Measurements from ENCODE around the gene RNU5B-1.

RNU5B-1 gene

GRCh38 chr15:65333148-65333820, 28.8 kb downstream of the RNU5B-1 start:
- no peaks in the 10 kb centered on the region for H3K27me3 ChIP-seq (ENCODE audit: control insufficient read depth, insufficient read depth, low read length)
- no peak overlapping the region for H3K4me3 ChIP-seq (ENCODE audit: low read length)
- no peaks in the 10 kb centered on the region for H3K4me1 ChIP-seq (ENCODE audit: control insufficient read depth, insufficient read depth, low read length)
- H3K9ac ChIP-seq (ENCODE audit: low read length) = no peak overlapping the region
- H3K27ac ChIP-seq (ENCODE audit: low read depth, low read length) = no peak overlapping the region
- no peaks in the 10 kb centered on the region for H3K36me3 ChIP-seq (ENCODE audit: control insufficient read depth, insufficient read depth, low read length)

GRCh38 chr15:65333856-65334255, 29.4 kb downstream of the RNU5B-1 start:
- Histone ChIP-seq H3K9ac (ENCODE audit: low read length) (no peak overlapping the region), H3K4me1 (ENCODE audit: control insufficient read depth, insufficient read depth, low read length) (no peaks in the 10 kb centered on the region), H3K27me3 (ENCODE audit: control insufficient read depth, insufficient read depth, low read length) (no peaks in the 10 kb centered on the region), H3K4me3 (ENCODE audit: low read length) (no peak overlapping the region), H3K27ac (ENCODE audit: low read depth, low read length) (no peak overlapping the region), H3K36me3 (ENCODE audit: control insufficient read depth, insufficient read depth, low read length) (no peaks in the 10 kb centered on the region)

GRCh38 chr15:65334586-65335231, 30.2 kb downstream of the RNU5B-1 start:
- Histone ChIP-seq H3K36me3 (ENCODE audit: control insufficient read depth, insufficient read depth, low read length) (no peaks in the 10 kb centered on the region), H3K27me3 (ENCODE audit: control insufficient read depth, insufficient read depth, low read length) (no peaks in the 10 kb centered on the region), H3K4me1 (ENCODE audit: control insufficient read depth, insufficient read depth, low read length) (no peaks in the 10 kb centered on the region), H3K27ac (ENCODE audit: low read depth, low read length) (no peak overlapping the region), H3K4me3 (ENCODE audit: low read length) (no peak overlapping the region), H3K9ac (ENCODE audit: low read length) (no peak overlapping the region)

GRCh38 chr15:65335278-65336055, 31.0 kb downstream of the RNU5B-1 start:
- H3K4me1 ChIP-seq (ENCODE audit: control insufficient read depth, insufficient read depth, low read length) = no peaks in the 10 kb centered on the region
- H3K36me3 ChIP-seq (ENCODE audit: control insufficient read depth, insufficient read depth, low read length) = no peaks in the 10 kb centered on the region
- H3K27me3 ChIP-seq (ENCODE audit: control insufficient read depth, insufficient read depth, low read length) = no peaks in the 10 kb centered on the region
- H3K4me3 ChIP-seq (ENCODE audit: low read length) = no peak overlapping the region
- no peak overlapping the region for H3K9ac ChIP-seq (ENCODE audit: low read length)
- no peak overlapping the region for H3K27ac ChIP-seq (ENCODE audit: low read depth, low read length)

- Histone ChIP-seq H3K4me3 (ENCODE audit: low read length) (no peak overlapping the region), H3K9ac (ENCODE audit: low read length) (no peak overlapping the region), H3K36me3 (ENCODE audit: control insufficient read depth, insufficient read depth, low read length) (no peaks in the 10 kb centered on the region), H3K4me1 (ENCODE audit: control insufficient read depth, insufficient read depth, low read length) (no peaks in the 10 kb centered on the region), H3K27me3 (ENCODE audit: control insufficient read depth, insufficient read depth, low read length) (no peaks in the 10 kb centered on the region), H3K27ac (ENCODE audit: low read depth, low read length) (no peak overlapping the region)
These were observed 32.3 kb downstream of the RNU5B-1 start for GRCh38 chr15:65336493-65337435.

GRCh38 chr15:65337436-65338070, 33.1 kb downstream of the RNU5B-1 start:
- H3K27me3 ChIP-seq (ENCODE audit: control insufficient read depth, insufficient read depth, low read length) = no peaks in the 10 kb centered on the region
- H3K27ac ChIP-seq (ENCODE audit: low read depth, low read length) = no peak overlapping the region
- no peak overlapping the region for H3K9ac ChIP-seq (ENCODE audit: low read length)
- H3K36me3 ChIP-seq (ENCODE audit: control insufficient read depth, insufficient read depth, low read length) = no peaks in the 10 kb centered on the region
- H3K4me1 ChIP-seq (ENCODE audit: control insufficient read depth, insufficient read depth, low read length) = no peaks in the 10 kb centered on the region
- H3K4me3 ChIP-seq (ENCODE audit: low read length) = no peak overlapping the region

- H3K27ac ChIP-seq (ENCODE audit: low read depth, low read length) = no peak overlapping the region
- H3K4me1 ChIP-seq (ENCODE audit: control insufficient read depth, insufficient read depth, low read length) = no peaks in the 10 kb centered on the region
- H3K9ac ChIP-seq (ENCODE audit: low read length) = no peak overlapping the region
- no peak overlapping the region for H3K4me3 ChIP-seq (ENCODE audit: low read length)
- H3K27me3 ChIP-seq (ENCODE audit: control insufficient read depth, insufficient read depth, low read length) = no peaks in the 10 kb centered on the region
- H3K36me3 ChIP-seq (ENCODE audit: control insufficient read depth, insufficient read depth, low read length) = no peaks in the 10 kb centered on the region
These were observed 33.9 kb downstream of the RNU5B-1 start for GRCh38 chr15:65338366-65338765.

- Histone ChIP-seq H3K4me3 (ENCODE audit: low read length) (no peak overlapping the region), H3K27me3 (ENCODE audit: control insufficient read depth, insufficient read depth, low read length) (no peaks in the 10 kb centered on the region), H3K27ac (ENCODE audit: low read depth, low read length) (no peak overlapping the region)
These were observed 34.3 kb downstream of the RNU5B-1 start for GRCh38 chr15:65338823-65339222.

GRCh38 chr15:65339416-65339815, 34.9 kb downstream of the RNU5B-1 start:
- Histone ChIP-seq H3K27ac (ENCODE audit: low read depth, low read length) (no peak overlapping the region), H3K4me3 (ENCODE audit: low read length) (no peak overlapping the region), H3K9ac (ENCODE audit: low read length) (no peak overlapping the region), H3K36me3 (ENCODE audit: control insufficient read depth, insufficient read depth, low read length) (no peaks in the 10 kb centered on the region), H3K27me3 (ENCODE audit: control insufficient read depth, insufficient read depth, low read length) (no peaks in the 10 kb centered on the region), H3K4me1 (ENCODE audit: control insufficient read depth, insufficient read depth, low read length) (no peaks in the 10 kb centered on the region)

More at GRCh38 chr15:65338823-65339222, 34.3 kb downstream of the RNU5B-1 start:
- no peaks in the 10 kb centered on the region for H3K36me3 ChIP-seq (ENCODE audit: control insufficient read depth, insufficient read depth, low read length)
- H3K4me1 ChIP-seq (ENCODE audit: control insufficient read depth, insufficient read depth, low read length) = no peaks in the 10 kb centered on the region
- H3K9ac ChIP-seq (ENCODE audit: low read length) = no peak overlapping the region

GRCh38 chr15:65339920-65340319, 35.4 kb downstream of the RNU5B-1 start:
- Histone ChIP-seq H3K4me3 (ENCODE audit: low read length) (no peak overlapping the region), H3K27ac (ENCODE audit: low read depth, low read length) (no peak overlapping the region), H3K4me1 (ENCODE audit: control insufficient read depth, insufficient read depth, low read length) (no peaks in the 10 kb centered on the region), H3K9ac (ENCODE audit: low read length) (no peak overlapping the region), H3K36me3 (ENCODE audit: control insufficient read depth, insufficient read depth, low read length) (no peaks in the 10 kb centered on the region), H3K27me3 (ENCODE audit: control insufficient read depth, insufficient read depth, low read length) (no peaks in the 10 kb centered on the region)

GRCh38 chr15:65342493-65342892, 38.0 kb downstream of the RNU5B-1 start:
- Histone ChIP-seq H3K27ac (ENCODE audit: low read depth, low read length) (no peak overlapping the region), H3K9ac (ENCODE audit: low read length) (no peak overlapping the region), H3K4me3 (ENCODE audit: low read length) (no peak overlapping the region), H3K36me3 (ENCODE audit: control insufficient read depth, insufficient read depth, low read length) (no peaks in the 10 kb centered on the region), H3K27me3 (ENCODE audit: control insufficient read depth, insufficient read depth, low read length) (no peaks in the 10 kb centered on the region), H3K4me1 (ENCODE audit: control insufficient read depth, insufficient read depth, low read length) (no peaks in the 10 kb centered on the region)
